Measurements from ENCODE around the gene RTEL1. TPM values are rescaled to one million over a fixed set of nuclear protein-coding genes. Genes with fewer than 3 reads are reported as not detected.
A peak's percentile ranks its signal among the peaks of the same experiment; 100 is the strongest.

RTEL1 gene
- total and polyA plus RNA-seq, 9 of the 15 experiments (the other 6 are each of a cell fraction or from before 2014, with no cell fraction given), result 0.36 to 61.0 (median 17.9) TPM

DNA sequence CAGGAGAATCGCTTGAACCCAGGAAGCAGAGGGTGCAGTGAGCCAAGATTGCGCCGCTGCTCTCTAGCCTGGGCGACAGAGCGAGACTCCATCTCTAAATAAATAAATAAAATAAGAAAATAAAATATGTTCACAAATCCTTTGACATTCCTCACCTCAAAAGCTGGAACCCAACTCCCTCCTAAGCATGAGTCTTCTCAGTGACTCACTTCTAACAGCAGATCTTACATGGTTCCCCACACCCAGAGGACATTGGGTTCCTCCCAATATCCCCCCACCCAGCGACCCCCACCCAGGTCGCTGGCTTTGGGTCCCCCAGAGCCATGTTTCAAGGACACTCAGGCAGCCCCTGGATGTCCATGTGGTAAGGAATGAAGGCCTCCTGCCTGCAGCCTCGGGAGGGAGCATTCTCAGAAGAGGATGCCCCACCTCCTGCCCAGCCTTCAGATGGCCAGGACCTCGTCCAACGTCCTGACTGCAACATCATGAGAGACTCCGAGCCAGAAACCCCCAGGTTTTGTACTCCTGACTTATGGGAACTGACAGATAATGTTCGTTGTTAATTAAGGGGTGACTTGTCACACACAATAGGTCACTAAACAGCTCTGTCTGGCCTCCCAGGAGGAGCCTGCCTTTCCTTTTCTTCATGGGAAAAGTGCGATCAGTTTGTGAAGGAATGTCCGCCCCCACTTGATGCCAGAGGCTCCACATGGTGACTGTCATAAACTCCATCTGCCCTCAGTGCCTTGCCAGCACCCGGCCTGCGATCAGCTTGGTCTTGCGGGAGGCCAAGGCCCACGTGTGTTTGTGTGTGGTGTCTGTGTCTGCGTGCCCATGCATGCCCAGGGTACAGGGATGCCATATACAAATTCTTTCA lies 21.1 kb upstream of the RTEL1 start:
- no peaks in the 10 kb centered on the region; the same call in 2 of the 3 replicates for H3K36me3 ChIP-seq (ENCODE audit: control insufficient read depth, insufficient read depth, low read length)
- H3K9me1 ChIP-seq (ENCODE audit: control insufficient read depth, insufficient read depth, low read length), result no peaks in the 10 kb centered on the region
- peak overlapping the region; percentile 12; the same call in 1 of the 2 replicates for H2AFZ ChIP-seq (ENCODE audit: low read depth, low read length)
- intact Hi-C loops (cut with micrococcal nuclease) (no loop called here), in situ Hi-C loops (cut with MboI) (no loop called here)
- 56% methylated on average over 18 of the region's 19 CpGs for WGBS (ENCODE audit: insufficient coverage, low coverage, missing lambda C conversion rate)
- H3K27ac ChIP-seq (ENCODE audit: extremely low read depth, low read depth, low read length), result no peak overlapping the region
- no peaks in the 10 kb centered on the region for H4K20me1 ChIP-seq (replicated peaks; ENCODE audit: control insufficient read depth, insufficient read depth, low read length)
- TF ChIP-seq, protein P1, sequence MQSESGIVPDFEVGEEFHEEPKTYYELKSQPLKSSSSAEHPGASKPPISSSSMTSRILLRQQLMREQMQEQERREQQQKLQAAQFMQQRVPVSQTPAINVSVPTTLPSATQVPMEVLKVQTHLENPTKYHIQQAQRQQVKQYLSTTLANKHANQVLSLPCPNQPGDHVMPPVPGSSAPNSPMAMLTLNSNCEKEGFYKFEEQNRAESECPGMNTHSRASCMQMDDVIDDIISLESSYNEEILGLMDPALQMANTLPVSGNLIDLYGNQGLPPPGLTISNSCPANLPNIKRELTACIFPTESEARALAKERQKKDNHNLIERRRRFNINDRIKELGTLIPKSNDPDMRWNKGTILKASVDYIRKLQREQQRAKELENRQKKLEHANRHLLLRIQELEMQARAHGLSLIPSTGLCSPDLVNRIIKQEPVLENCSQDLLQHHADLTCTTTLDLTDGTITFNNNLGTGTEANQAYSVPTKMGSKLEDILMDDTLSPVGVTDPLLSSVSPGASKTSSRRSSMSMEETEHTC (IDR thresholded peaks at IDR 0.05), result no peak
- TF ChIP-seq SRSF7 (optimal IDR thresholded peaks at IDR 0.05; ENCODE audit: low read depth, low read length), result no peak
- TF ChIP-seq ZBTB7A (IDR thresholded peaks at IDR 0.05; ENCODE audit: borderline replicate concordance, control insufficient read depth, low read depth, low read length), result peak; percentile 38; the same call in 1 of the 2 replicates
- H3K9me3 ChIP-seq (replicated peaks; ENCODE audit: control insufficient read depth, insufficient read depth, low read depth, low read length), result no peaks in the 10 kb centered on the region
- FAIRE-seq (peak; percentile 49), ATAC-seq (no peak), DNase-seq (ENCODE audit: extremely low read depth in 1 of 4, low spot score in 3 of 4) (peak in 1 of 4 experiments; percentile 4)
- no peak overlapping the region for H3K4me3 ChIP-seq
- no peak overlapping the region for H3K4me2 ChIP-seq (ENCODE audit: insufficient read depth, low read length)
- H3K79me2 ChIP-seq (ENCODE audit: control insufficient read depth, insufficient read depth, low read length), result no peaks in the 10 kb centered on the region
- H3K27me3 ChIP-seq (ENCODE audit: control insufficient read depth in 2 of 2, insufficient read depth in 2 of 2, low read length in 2 of 2), result no peaks in the 10 kb centered on the region
- no TSS peak for BruUV-seq (replicated peaks)
- ChIA-PET CTCF (ENCODE audit: low intra/inter-chr PET ratio) (no interaction called here), POLR2A (no interaction called here)
- peaks cover 0 to 28% of the 10 kb centered on the region in 2 experiments; a peak in 3 of 5 replicates for H3K4me1 ChIP-seq (replicated peaks in 1 of 2; ENCODE audit: control insufficient read depth in 2 of 2, insufficient read depth in 2 of 2, low read length in 2 of 2)
- peak overlapping the region in 1 of 2 experiments; percentile 81; a peak in 2 of 4 replicates for H3K9ac ChIP-seq (ENCODE audit: insufficient read depth in 1 of 2, low read depth in 2 of 2, low read length in 2 of 2)
